ENCODE measurements around the gene TMEM254.
"Not testable (repeated sequence)": the region's sequence is repeated elsewhere in the genome, so short reads cannot be mapped to it uniquely, and the experiment has no call there.

Gene TMEM254

GRCh38 chr10:80133206-80133605 is 54.7 kb downstream of the TMEM254 start:
- DNase-seq (no peak), ATAC-seq (no peak)

GRCh38 chr10:80133687-80134086 is 55.2 kb downstream of the TMEM254 start:
- not testable (repeated sequence) for ATAC-seq, DNase-seq

GRCh38 chr10:80136134-80136571 is 57.7 kb downstream of the TMEM254 start:
- no peak for DNase-seq
- ATAC-seq: no peak

- DNase-seq (no peak), ATAC-seq (no peak)
Observed at GRCh38 chr10:80137031-80137862, 58.8 kb downstream of the TMEM254 start.

- ATAC-seq (no peak), DNase-seq (no peak)
Observed at GRCh38 chr10:80137920-80138319, 59.5 kb downstream of the TMEM254 start.

GRCh38 chr10:80139265-80139664 is 60.8 kb downstream of the TMEM254 start:
- ATAC-seq: no peak

GRCh38 chr10:80140251-80140650 is 61.8 kb downstream of the TMEM254 start:
- DNase-seq (no peak), ATAC-seq (no peak)

More at GRCh38 chr10:80139265-80139664, 60.8 kb downstream of the TMEM254 start:
- DNase-seq: no peak

GRCh38 chr10:80141696-80142460 is 63.4 kb downstream of the TMEM254 start:
- DNase-seq (no peak), ATAC-seq (no peak)
